Measurements from ENCODE around the gene KRTAP2-1.
"Not testable (repeated sequence)": the region's sequence is repeated elsewhere in the genome, so short reads cannot be mapped to it uniquely, and the experiment has no call there.

The KRTAP2-1 gene

GRCh38 chr17:41069031-41069430 lies 21.9 kb upstream of the KRTAP2-1 start:
- no peaks in the 10 kb centered on the region for H3K4me1 ChIP-seq (ENCODE audit: control insufficient read depth, insufficient read depth, low read length)
- no peak overlapping the region for H3K4me3 ChIP-seq (ENCODE audit: insufficient read depth, low read depth, low read length)
- H3K27me3 ChIP-seq (ENCODE audit: control insufficient read depth, insufficient read depth, low read length, poor library complexity, severe bottlenecking) = no peaks in the 10 kb centered on the region
- H3K9me3 ChIP-seq (ENCODE audit: control insufficient read depth, low read length) = no peaks in the 10 kb centered on the region
- no peak overlapping the region for H3K27ac ChIP-seq (ENCODE audit: insufficient read depth, low read depth, low read length, poor library complexity, severe bottlenecking)
- 87 to 95% methylated on average over 3 of the region's 3 CpGs for WGBS, 2 experiments
- no peaks in the 10 kb centered on the region for H3K36me3 ChIP-seq (ENCODE audit: control insufficient read depth, insufficient read depth, low read length)

GRCh38 chr17:41067281-41067680 lies 20.2 kb upstream of the KRTAP2-1 start:
- Histone ChIP-seq H3K27ac (ENCODE audit: insufficient read depth, low read depth, low read length, poor library complexity, severe bottlenecking) (no peak overlapping the region), H3K27me3 (ENCODE audit: control insufficient read depth, insufficient read depth, low read length, poor library complexity, severe bottlenecking) (no peaks in the 10 kb centered on the region), H3K9me3 (ENCODE audit: control insufficient read depth, low read length) (no peaks in the 10 kb centered on the region), H3K4me3 (ENCODE audit: insufficient read depth, low read depth, low read length) (no peak overlapping the region), H3K36me3 (ENCODE audit: control insufficient read depth, insufficient read depth, low read length) (no peaks in the 10 kb centered on the region), H3K4me1 (ENCODE audit: control insufficient read depth, insufficient read depth, low read length) (no peaks in the 10 kb centered on the region)

DNA sequence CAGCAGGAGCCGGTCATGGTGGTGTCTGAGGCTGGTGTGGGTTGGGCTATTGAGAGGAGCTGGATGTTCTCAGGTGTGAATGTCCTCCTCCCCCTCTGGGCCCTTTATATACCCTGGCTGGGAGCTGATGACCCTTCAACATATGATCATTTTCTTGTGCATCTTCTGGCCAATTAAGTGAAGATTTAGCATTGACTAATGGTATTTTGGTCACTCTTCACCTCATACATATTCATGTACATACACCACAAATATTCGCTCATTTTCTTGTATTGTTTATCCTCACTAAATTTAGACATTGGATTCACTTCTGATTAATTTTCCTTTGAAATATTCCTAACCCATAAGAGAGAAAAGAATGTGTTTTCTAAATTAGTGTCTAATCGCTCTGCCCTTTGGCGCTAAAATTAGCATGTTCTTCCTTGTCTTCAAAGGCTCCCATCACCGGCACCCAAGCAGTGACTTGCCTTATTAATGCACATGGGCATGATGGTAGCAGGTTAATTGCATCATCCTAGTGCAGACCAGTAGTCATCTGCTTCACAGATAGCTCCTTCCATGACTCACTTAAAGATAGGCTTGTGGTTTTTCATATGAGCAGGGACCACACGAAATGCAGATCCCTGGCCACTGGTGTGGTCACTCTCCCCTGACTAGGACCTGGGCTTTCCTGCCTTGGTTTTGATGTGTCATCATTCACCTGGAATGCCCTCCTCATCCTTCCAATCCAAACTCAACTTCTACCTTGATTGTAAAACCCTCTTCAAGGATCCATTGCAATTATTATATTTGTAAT lies 18.9 kb upstream of the KRTAP2-1 start, which contains the start of gene KRTAP2-4:
KRTAP2-4 (minus strand) TSS at position 51 of the 796 bp plus-strand sequence; CDS start at position 17, 34 bp downstream.
- Histone ChIP-seq H3K4me1 (ENCODE audit: control insufficient read depth, insufficient read depth, low read length) (no peaks in the 10 kb centered on the region), H3K36me3 (ENCODE audit: control insufficient read depth, insufficient read depth, low read length) (no peaks in the 10 kb centered on the region), H3K27me3 (ENCODE audit: control insufficient read depth, insufficient read depth, low read length, poor library complexity, severe bottlenecking) (no peaks in the 10 kb centered on the region), H3K4me3 (ENCODE audit: insufficient read depth, low read depth, low read length) (no peak within 1 kb of the TSS), H3K27ac (ENCODE audit: insufficient read depth, low read depth, low read length, poor library complexity, severe bottlenecking) (no peak within 1 kb of the TSS), H3K9me3 (ENCODE audit: control insufficient read depth, low read length) (no peaks in the 10 kb centered on the region)
- 94 to 97% methylated on average over 6 of the region's 6 CpGs for WGBS, 2 experiments

GRCh38 chr17:41065016-41065689 lies 18.0 kb upstream of the KRTAP2-1 start:
- WGBS, 2 experiments = 84 to 88% methylated on average over 4 to 5 of the region's 16 CpGs
- not testable (repeated sequence) for H3K36me3 ChIP-seq (ENCODE audit: control insufficient read depth, insufficient read depth, low read length); H3K4me3 ChIP-seq (ENCODE audit: insufficient read depth, low read depth, low read length); H3K4me1 ChIP-seq (ENCODE audit: control insufficient read depth, insufficient read depth, low read length); H3K27ac ChIP-seq (ENCODE audit: insufficient read depth, low read depth, low read length, poor library complexity, severe bottlenecking); H3K27me3 ChIP-seq (ENCODE audit: control insufficient read depth, insufficient read depth, low read length, poor library complexity, severe bottlenecking); H3K9me3 ChIP-seq (ENCODE audit: control insufficient read depth, low read length)

DNA sequence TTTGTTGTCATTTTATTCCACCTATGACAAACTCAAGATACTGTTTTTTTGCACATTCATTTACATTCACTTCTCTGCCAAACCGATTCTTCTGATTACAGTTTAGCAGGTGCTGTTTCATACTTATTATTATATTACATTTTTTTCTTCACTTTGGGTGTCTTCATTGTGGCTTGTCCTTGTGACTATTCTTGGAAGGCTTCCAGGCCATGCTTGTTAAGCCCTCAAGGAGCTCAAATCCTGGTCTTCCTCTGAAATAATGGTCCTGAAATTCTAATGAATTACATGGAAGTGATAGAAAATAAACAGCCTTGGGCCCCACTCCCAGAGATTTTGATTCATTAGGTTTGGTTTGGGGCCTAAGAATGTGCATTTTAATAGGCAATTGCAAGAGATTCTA lies 17.2 kb upstream of the KRTAP2-1 start:
- Histone ChIP-seq H3K27me3 (ENCODE audit: control insufficient read depth, insufficient read depth, low read length, poor library complexity, severe bottlenecking) (no peaks in the 10 kb centered on the region), H3K4me1 (ENCODE audit: control insufficient read depth, insufficient read depth, low read length) (no peaks in the 10 kb centered on the region), H3K27ac (ENCODE audit: insufficient read depth, low read depth, low read length, poor library complexity, severe bottlenecking) (no peak overlapping the region), H3K4me3 (ENCODE audit: insufficient read depth, low read depth, low read length) (no peak overlapping the region), H3K36me3 (ENCODE audit: control insufficient read depth, insufficient read depth, low read length) (no peaks in the 10 kb centered on the region), H3K9me3 (ENCODE audit: control insufficient read depth, low read length) (no peaks in the 10 kb centered on the region)
- WGBS, 2 experiments = 92% methylated on average over 1 of the region's 1 CpG; no CpG with 5 or more reads in 1 of the 2 experiments

- Histone ChIP-seq H3K4me1 (ENCODE audit: control insufficient read depth, insufficient read depth, low read length) (no peaks in the 10 kb centered on the region), H3K27me3 (ENCODE audit: control insufficient read depth, insufficient read depth, low read length, poor library complexity, severe bottlenecking) (no peaks in the 10 kb centered on the region), H3K9me3 (ENCODE audit: control insufficient read depth, low read length) (no peaks in the 10 kb centered on the region), H3K27ac (ENCODE audit: insufficient read depth, low read depth, low read length, poor library complexity, severe bottlenecking) (no peak overlapping the region), H3K36me3 (ENCODE audit: control insufficient read depth, insufficient read depth, low read length) (no peaks in the 10 kb centered on the region), H3K4me3 (ENCODE audit: insufficient read depth, low read depth, low read length) (no peak overlapping the region)
- WGBS, 2 experiments = 94 to 95% methylated on average over 2 to 4 of the region's 4 CpGs
Measured at GRCh38 chr17:41063449-41063848, 16.3 kb upstream of the KRTAP2-1 start.

DNA sequence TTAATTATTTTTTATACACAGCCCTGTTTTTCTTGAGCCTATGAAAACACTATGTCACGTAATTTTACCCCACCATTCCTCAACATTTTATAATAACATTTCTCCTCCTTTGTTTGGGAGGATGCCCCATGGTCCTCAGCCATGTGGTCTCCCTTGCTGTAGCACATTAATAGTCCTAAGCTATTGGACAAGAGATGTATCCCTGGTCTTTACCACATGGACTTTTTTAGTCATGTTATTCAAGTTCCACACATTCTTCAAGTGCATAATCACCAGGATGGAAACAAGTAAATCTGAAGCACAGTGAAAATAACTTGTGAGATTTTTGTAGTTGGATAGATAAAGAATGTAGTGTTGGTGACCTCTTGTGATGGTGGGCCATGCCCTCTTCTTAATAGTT lies 14.8 kb upstream of the KRTAP2-1 start:
- Histone ChIP-seq H3K27me3 (ENCODE audit: control insufficient read depth, insufficient read depth, low read length, poor library complexity, severe bottlenecking) (no peaks in the 10 kb centered on the region), H3K27ac (ENCODE audit: insufficient read depth, low read depth, low read length, poor library complexity, severe bottlenecking) (no peak overlapping the region), H3K4me1 (ENCODE audit: control insufficient read depth, insufficient read depth, low read length) (no peaks in the 10 kb centered on the region), H3K4me3 (ENCODE audit: insufficient read depth, low read depth, low read length) (no peak overlapping the region), H3K9me3 (ENCODE audit: control insufficient read depth, low read length) (no peaks in the 10 kb centered on the region), H3K36me3 (ENCODE audit: control insufficient read depth, insufficient read depth, low read length) (no peaks in the 10 kb centered on the region)
- 85 to 91% methylated on average over 1 of the region's 1 CpG for WGBS, 2 experiments

GRCh38 chr17:41060052-41060604 lies 13.0 kb upstream of the KRTAP2-1 start, which contains the start of gene KRTAP2-3:
TSS of gene KRTAP2-3 (minus strand) at chr17:41060114. CDS start at chr17:41060050, 64 bp downstream.
- no peak within 1 kb of the TSS for H3K4me3 ChIP-seq (ENCODE audit: insufficient read depth, low read depth, low read length)
- no peaks in the 10 kb centered on the region for H3K9me3 ChIP-seq (ENCODE audit: control insufficient read depth, low read length)
- H3K4me1 ChIP-seq (ENCODE audit: control insufficient read depth, insufficient read depth, low read length) = no peaks in the 10 kb centered on the region
- 89 to 91% methylated on average over 6 of the region's 6 CpGs for WGBS, 2 experiments
- no peak within 1 kb of the TSS for H3K27ac ChIP-seq (ENCODE audit: insufficient read depth, low read depth, low read length, poor library complexity, severe bottlenecking)
- H3K27me3 ChIP-seq (ENCODE audit: control insufficient read depth, insufficient read depth, low read length, poor library complexity, severe bottlenecking) = no peaks in the 10 kb centered on the region
- no peaks in the 10 kb centered on the region for H3K36me3 ChIP-seq (ENCODE audit: control insufficient read depth, insufficient read depth, low read length)

GRCh38 chr17:41059276-41060051 lies 12.3 kb upstream of the KRTAP2-1 start:
- 79 to 85% methylated on average over 10 to 11 of the region's 31 CpGs for WGBS, 2 experiments

GRCh38 chr17:41058741-41059140 lies 11.6 kb upstream of the KRTAP2-1 start:
- H3K27me3 ChIP-seq (ENCODE audit: control insufficient read depth, insufficient read depth, low read length, poor library complexity, severe bottlenecking) = no peaks in the 10 kb centered on the region
- WGBS, 2 experiments = 86 to 95% methylated on average over 2 to 5 of the region's 5 CpGs
- no peaks in the 10 kb centered on the region for H3K36me3 ChIP-seq (ENCODE audit: control insufficient read depth, insufficient read depth, low read length)
- no peak overlapping the region for H3K4me3 ChIP-seq (ENCODE audit: insufficient read depth, low read depth, low read length)
- no peak overlapping the region for H3K27ac ChIP-seq (ENCODE audit: insufficient read depth, low read depth, low read length, poor library complexity, severe bottlenecking)
- H3K4me1 ChIP-seq (ENCODE audit: control insufficient read depth, insufficient read depth, low read length) = no peaks in the 10 kb centered on the region
- H3K9me3 ChIP-seq (ENCODE audit: control insufficient read depth, low read length) = no peaks in the 10 kb centered on the region

More at GRCh38 chr17:41059276-41060051, 12.3 kb upstream of the KRTAP2-1 start:
- H3K4me3 ChIP-seq (ENCODE audit: insufficient read depth, low read depth, low read length); H3K27ac ChIP-seq (ENCODE audit: insufficient read depth, low read depth, low read length, poor library complexity, severe bottlenecking); H3K27me3 ChIP-seq (ENCODE audit: control insufficient read depth, insufficient read depth, low read length, poor library complexity, severe bottlenecking); H3K36me3 ChIP-seq (ENCODE audit: control insufficient read depth, insufficient read depth, low read length); H3K4me1 ChIP-seq (ENCODE audit: control insufficient read depth, insufficient read depth, low read length); H3K9me3 ChIP-seq (ENCODE audit: control insufficient read depth, low read length): not testable (repeated sequence)
